NCI-H146 (cell line): ENCODE measurements around the gene LRRC8D.
A peak's percentile ranks its signal among the peaks of the same experiment; 100 is the strongest.
"Not testable (repeated sequence)": the region's sequence is repeated elsewhere in the genome, so short reads cannot be mapped to it uniquely, and the experiment has no call there.

Source experiments
- DNase-seq: peaks from one replicate; lab custom pipeline; 2025; lab: John Stamatoyannopoulos, UW

LRRC8D gene

GRCh38 chr1:89913353-89914095 is 92.7 kb downstream of the LRRC8D start:
- no peak for DNase-seq

DNA sequence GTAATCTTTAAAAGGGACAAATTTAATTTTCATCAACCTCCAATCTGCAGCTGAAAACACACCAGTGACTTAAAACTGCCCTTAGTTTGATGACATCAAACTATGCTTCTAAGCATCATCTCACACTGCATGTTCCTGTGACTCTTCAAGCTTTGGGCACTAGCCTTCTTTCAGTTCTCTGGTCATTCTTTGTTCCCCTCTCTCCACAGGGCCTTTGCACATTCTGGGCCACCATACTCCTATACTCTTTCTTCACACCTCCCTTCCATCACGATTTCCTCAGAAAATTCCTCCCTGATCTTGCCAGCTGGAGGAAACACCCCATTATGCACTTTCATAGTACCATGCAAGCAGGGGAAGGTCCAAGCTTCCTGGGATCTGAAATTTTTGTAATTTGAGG is 96.5 kb downstream of the LRRC8D start:
- DNase-seq, result no peak

DNA sequence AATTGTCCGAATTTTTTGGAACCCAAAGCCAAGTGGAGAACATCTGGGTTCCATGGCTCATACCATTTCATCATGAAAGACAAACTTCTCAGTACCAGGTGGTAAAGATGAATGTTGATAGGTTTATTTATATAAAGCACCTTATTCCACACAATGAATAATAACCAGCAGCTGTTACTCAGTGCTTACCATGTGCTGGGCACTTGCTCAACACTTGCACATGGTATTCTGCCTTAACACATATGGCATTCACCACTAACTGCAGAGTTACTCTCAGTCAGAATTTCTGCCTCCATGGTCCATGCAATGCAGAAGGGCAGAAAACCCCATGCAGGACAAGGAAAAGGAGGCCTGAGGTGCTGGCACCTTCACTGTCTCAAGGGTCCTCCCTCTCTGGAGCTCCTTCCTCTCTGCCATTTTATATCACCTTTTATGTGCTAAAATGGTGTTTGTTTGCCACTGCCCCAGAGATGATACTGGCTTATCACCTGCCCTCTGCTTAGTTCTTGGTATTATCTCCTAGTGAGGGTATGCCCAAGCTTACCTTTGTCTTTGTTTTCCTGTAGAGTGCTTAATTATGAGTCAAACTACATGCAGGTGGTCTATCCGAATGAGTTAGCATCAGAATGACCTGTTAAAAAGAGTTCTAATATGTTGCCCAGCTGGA is 97.4 kb downstream of the LRRC8D start:
- DNase-seq, result peak; percentile 71

DNA sequence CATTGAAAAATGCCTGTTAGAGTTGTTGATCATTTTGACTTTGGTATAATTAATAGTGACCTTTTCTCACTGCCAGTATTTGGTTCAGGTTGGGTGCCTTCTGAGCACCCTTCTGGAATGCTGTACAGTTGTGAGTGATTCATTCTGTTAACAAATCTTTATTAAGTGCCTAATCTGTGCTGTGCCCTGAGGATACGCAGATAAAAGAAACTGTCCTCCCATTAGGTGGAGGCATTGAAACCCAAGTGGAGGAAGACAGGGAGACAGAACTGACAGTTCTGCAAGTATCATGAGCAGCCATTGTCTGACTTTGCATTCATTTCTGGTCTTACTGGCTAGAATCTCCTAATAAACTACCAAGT is 97.9 kb downstream of the LRRC8D start:
- no peak for DNase-seq

DNA sequence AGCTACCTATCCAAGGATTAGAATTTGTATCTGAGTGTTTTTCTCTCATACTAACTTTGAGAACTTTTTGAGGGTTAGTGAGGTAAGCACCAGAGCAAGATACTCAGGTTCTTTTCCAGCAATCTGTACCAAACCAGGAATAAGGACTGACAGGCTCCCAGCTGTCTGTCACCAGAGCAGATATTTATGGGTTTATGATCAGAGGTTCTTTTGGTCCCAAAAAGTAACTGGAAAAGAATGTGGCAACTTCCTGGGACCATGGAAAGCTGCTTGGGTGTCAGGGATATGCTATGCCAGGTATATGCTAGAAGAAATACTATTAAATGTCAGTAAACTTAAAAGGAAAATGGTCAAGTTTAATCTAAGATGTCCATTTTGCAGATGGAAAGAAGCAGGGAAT is 98.3 kb downstream of the LRRC8D start:
- DNase-seq, result no peak

DNA sequence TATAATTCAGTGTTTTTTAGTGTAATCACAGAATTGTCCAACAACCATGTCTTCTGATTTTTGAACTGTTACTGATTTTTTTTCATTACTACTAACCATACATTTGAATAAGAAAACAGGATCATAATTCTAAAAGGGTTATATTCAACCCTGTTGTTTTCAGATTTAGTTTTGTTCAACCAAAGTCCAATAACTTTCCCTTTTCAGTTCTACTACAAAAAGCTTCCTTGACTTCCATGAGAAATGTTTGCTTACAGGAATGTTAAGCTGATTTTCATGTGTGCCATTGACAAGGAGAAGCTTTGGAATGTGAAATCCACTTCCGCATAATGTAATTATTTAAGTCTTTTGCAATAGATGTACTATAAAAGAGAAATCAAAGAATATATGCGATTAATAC is 102.1 kb downstream of the LRRC8D start:
- DNase-seq, result no peak

DNA sequence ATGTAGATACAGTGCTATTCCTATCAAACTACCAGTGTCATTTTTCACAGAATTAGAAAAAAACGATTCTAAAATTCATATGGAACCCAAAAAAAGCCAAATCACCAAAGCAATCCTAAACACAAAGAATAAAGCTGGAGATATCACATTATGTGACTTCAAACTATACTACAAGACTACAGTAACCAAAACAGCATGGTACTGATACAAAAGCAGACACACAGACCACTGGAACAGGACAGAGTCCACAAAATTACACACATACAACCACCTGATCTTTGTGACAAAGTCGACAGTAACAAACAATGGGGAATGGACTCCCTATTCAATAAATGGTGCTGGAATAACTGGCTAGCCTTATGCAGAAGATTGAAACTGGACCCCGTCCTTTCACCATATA is 102.7 kb downstream of the LRRC8D start:
- no peak for DNase-seq

DNA sequence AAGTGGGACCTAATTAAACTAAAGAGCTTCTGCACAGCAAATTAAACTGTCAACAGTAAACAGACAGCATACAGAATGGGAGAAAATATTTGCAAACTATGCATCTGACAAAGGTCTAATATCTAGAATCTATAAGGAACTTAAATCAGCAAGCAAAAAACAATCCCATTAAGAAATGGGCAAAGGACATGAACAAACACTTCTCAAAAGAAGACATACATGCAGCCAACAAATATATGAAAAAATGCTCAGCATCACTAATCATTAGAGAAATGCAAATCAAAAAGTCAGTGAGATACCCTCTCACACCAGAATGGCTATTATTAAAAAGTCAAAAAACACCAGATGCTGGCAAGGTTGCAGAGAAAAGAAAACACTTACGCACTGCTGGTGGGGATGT is 103.2 kb downstream of the LRRC8D start:
- DNase-seq, result not testable (repeated sequence)

- DNase-seq, result no peak
Measured at GRCh38 chr1:89927049-89927448, 106.2 kb downstream of the LRRC8D start.

GRCh38 chr1:89927478-89927877 is 106.6 kb downstream of the LRRC8D start:
- no peak for DNase-seq

DNA sequence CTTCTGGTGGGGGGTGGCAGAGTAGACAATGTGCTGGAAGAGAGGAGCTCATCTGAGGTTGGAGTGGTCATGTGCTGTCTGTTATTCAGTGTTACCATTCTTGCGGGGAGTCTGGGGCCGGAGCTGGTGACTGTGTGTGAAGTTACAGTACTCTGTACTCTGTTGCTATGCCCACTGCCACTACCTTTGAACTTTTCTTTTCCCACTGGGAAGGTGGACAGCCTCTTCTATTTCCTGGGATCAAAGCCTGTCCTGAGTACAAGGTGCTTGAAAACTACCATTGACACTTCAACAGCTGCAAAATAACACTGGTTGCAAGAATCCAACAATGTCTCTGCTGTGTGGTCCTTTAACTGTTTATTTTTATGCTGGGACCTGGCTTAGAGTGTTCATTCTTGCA is 107.7 kb downstream of the LRRC8D start:
- no peak for DNase-seq

GRCh38 chr1:89929467-89930063 is 108.7 kb downstream of the LRRC8D start:
- DNase-seq, result no peak

DNA sequence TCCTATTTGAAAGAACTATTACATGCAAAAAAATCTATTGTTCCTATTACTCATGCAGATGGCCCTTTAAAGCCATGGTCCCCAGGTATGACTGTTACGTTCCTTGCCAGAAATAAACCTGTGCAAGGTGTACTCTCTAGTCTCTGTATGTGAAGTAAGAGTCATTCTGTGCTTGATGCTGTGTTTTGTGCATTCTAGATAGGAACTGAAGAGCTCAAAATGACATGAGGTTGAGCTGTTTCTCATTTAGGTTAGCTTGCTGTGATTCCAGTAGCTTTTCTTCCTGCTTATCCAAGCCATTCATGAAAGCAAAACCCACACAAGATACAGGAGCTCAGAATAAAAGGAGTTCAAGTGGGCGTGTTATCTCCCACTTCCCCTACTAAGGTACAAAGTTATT is 109.7 kb downstream of the LRRC8D start:
- no peak for DNase-seq

- no peak for DNase-seq
Measured at GRCh38 chr1:89931964-89932363, 111.1 kb downstream of the LRRC8D start.

DNA sequence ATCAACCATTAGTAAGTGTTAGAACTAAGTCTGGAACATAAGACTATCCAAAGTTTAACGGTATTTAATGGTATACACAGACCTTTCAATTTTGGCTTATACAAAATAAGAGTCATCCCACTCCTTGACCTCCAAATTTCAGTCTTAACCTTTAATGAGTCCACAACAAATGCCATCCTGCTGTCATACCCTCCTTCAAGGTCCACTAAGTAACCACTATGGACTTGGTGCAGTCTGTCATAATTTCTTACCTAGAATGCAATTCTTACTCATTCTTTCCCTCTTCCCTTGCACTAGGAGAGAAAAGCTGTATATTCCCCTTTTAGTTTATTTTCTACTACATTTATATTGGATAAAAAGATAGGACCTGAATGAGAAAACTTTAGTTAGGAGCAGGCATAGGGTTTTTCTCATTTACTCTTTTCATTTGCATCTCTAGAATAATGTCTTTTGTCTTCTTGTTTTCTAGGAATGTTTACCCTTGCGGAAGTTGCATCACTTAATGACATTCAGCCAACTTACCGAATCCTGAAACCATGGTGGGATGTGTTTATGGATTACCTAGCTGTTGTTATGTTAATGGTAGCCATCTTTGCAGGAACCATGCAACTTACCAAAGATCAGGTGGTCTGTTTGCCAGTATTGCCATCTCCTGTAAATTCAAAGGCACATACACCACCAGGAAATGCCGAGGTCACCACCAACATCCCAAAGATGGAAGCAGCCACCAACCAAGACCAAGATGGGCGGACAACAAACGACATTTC is 111.9 kb downstream of the LRRC8D start:
- no peak for DNase-seq

- no peak for DNase-seq
Measured at GRCh38 chr1:89934461-89934860, 113.6 kb downstream of the LRRC8D start.

DNA sequence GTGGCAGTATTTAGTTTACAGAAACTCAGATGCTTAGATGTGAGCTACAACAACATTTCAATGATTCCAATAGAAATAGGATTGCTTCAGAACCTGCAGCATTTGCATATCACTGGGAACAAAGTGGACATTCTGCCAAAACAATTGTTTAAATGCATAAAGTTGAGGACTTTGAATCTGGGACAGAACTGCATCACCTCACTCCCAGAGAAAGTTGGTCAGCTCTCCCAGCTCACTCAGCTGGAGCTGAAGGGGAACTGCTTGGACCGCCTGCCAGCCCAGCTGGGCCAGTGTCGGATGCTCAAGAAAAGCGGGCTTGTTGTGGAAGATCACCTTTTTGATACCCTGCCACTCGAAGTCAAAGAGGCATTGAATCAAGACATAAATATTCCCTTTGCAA is 114.4 kb downstream of the LRRC8D start:
- DNase-seq, result no peak

- no peak for DNase-seq
Measured at GRCh38 chr1:89936694-89937093, 115.9 kb downstream of the LRRC8D start.

DNA sequence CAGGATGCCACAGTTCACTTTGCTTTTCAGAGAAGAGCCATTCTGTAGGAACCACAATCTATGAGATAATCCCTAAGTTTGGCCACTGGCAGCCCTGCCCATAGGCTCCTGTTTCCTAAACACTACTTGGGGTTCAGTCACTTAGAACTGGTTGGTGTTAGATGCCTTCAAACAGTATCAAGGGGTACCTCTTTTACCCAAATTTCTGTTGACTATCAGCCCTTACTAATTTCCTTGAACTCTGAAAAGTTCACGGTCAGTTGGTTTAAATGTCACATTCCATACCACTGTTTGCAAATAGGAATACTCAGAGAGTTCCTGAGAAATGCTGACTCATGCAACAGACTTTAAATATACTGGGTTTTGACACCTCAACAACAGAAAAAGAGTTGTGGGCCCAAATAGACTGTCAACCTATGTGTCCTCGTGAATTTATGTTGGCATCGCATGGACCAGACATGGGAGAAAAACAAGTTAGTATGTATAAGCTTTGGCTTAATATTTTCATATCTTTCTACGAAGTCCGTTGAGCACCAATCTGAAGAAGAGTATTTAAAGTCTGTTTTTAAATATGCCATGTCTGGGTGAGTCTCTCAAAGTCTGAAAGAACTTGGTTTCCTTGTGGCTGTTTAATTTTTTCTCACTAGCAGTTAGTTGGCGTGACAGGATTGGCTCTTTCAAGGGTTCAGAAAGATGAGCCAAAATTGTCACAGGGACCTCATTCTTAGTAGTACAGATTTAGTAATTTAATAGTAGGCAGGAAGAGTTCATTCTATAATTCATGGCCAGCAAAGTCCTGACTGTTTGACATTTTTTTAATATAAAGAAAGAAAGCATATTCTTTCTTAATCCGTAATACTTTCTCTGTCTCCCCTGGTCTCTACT is 117.6 kb downstream of the LRRC8D start:
- DNase-seq, result no peak

GRCh38 chr1:89939059-89939570 is 118.3 kb downstream of the LRRC8D start:
- no peak for DNase-seq

DNA sequence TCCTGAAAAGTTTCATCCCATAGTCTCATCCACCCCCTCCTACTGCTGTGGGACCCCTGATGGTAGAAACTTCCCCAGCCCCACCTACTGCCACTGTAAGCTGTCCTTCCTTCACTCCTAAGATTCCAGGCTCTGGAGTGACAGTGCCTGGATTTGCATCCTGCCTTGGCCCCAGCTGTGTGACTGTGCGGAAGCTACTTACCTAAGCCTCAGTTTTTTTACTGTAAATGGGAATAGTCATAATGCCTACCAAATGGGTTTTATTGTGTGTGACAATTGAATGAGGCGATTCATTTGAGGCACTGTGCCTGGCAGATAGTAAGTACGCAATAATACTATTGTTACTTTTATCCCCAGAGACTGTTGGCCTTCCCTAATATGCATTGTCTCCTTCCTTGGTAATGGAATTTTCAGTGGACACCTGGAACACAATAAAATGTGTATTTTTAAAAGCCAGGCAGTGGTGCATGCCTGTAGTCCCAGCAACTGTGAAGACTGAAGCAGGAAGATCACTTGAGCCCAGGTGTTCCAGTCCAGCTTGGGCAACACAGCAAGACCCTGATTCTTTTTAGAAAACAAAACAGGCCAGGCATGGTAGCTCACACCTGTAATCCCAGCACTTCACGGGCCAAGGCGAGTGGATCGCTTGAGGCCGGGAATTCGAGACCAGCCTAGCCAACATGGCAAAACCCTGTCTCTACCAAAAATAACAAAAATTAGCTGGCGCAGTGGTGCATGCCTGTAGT is 119.0 kb downstream of the LRRC8D start:
- DNase-seq, result no peak
